Measurements from ENCODE around the gene B4GALT5.

DNA sequence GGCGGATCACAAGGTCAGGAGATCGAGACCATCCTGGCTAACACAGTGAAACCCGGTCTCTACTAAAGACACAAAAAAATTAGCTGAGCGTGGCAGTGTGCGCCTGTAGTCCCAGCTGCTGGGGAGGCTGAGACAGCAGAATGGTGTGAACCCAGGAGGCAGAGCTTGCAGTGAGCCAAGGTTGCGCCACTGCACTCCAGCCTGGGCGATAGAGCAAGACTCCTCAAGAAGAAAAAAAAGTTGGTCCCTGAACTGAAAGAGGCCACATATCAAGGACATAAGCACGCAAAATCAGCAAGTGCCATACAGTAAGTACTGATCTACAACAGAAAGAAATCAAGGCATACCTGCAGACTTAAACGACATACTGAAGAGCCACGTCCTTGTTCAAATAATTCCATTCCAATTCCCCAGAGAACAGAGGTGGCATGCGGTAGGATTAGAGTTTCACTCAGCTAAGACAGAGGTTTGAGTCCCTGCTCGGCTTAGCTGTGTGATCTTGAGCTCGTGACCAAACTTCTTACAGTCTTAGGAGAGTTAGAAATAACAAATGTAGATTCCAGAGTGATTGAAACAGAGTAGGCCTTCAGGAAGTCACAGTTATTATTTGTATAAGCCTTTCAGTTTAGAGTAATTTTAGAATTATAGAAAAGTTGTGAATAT is 29.2 kb downstream of the B4GALT5 start:
- TF ChIP-seq CTCF (IDR thresholded peaks at IDR 0.05; ENCODE audit: insufficient read depth, low read length) (no peak), REST (IDR thresholded peaks at IDR 0.05; ENCODE audit: insufficient replicate concordance, low read depth) (no peak), POLR2AphosphoS5 (IDR thresholded peaks at IDR 0.05; ENCODE audit: low read depth) (peak; percentile 32; the same call in 1 of the 2 replicates), GABPA (IDR thresholded peaks at IDR 0.05; ENCODE audit: low read depth) (no peak)
